ENCODE results near the gene AHCYL2.

GRCh38 chr7:129327076-129327475 lies 102.2 kb downstream of the AHCYL2 start:
- no peak for TF ChIP-seq CTCF (conservative IDR thresholded peaks at IDR 0.05; ENCODE audit: low read length)
- no peak for TF ChIP-seq EZH2phosphoT487 (IDR thresholded peaks at IDR 0.05; ENCODE audit: borderline replicate concordance, low read depth, low read length)

Measured in OCI-LY7 (cell line).